Right atrium auricular region (tissue), 2 donors: ENCODE data around the gene ZKSCAN1. TPM values are rescaled to one million over a fixed set of nuclear protein-coding genes. Genes with fewer than 3 reads are reported as not detected.
"Not testable (repeated sequence)": the region's sequence is repeated elsewhere in the genome, so short reads cannot be mapped to it uniquely, and the experiment has no call there.

ENCODE experiments used
- DNase-seq: peaks from one replicate; pipeline ENCODE4 v3.0.0-alpha.2; 2019; ENCODE audit warnings: low spot score
- H3K27ac ChIP-seq, 2 donors: fragments of 200-600 bp; sonication (generic); 1 replicate in 1 of 2; 2 replicates in 1 of 2; pipeline ENCODE4 v1.5.1; 2016 to 2019
- H3K27me3 ChIP-seq, 2 donors: fragments of 200-600 bp; sonication (generic); one replicate each; pipeline versions ENCODE4 v1.5.1 to v1.6.0; 2017 to 2019
- H3K36me3 ChIP-seq: fragments of 200-600 bp; sonication (generic); one replicate; pipeline ENCODE4 v1.5.1; 2016
- H3K4me1 ChIP-seq, 2 donors: fragments of 200-600 bp; sonication (generic); one replicate each; pipeline versions ENCODE4 v1.5.1 to v1.6.0; 2017 to 2019
- H3K4me3 ChIP-seq, 2 donors: fragments of 200-600 bp; sonication (generic); 1 replicate in 1 of 2; 2 replicates in 1 of 2; pipeline ENCODE4 v1.5.1; 2017 to 2019; ENCODE audit warnings: mild to moderate bottlenecking in 1 of 2, moderate library complexity in 1 of 2
- H3K9me3 ChIP-seq, 2 donors: fragments of 200-600 bp; sonication (generic); one replicate each; pipeline ENCODE4 v1.5.1; 2019
- CTCF ChIP-seq, 2 donors: fragments of 200-600 bp; sonication (generic); IDR thresholded peaks; one replicate each; pipeline ENCODE4 v1.5.1; 2019; ENCODE audit warnings: antibody characterized with exemption in 2 of 2
- total RNA-seq, 2 donors: library from RNA; depleted of rRNA; stranded (reverse); fragments of >200 nt; gene quantifications; one replicate each; pipeline ENCODE4 v1.1.0, GENCODE V29; 2016

ZKSCAN1 gene
- total RNA-seq, 2 donors from 2014 or later: 19.8 to 20.0 TPM

GRCh38 chr7:99987846-99988245, 27.6 kb upstream of the ZKSCAN1 start:
- TF ChIP-seq CTCF (IDR thresholded peaks at IDR 0.05): no peak
- Histone ChIP-seq H3K9me3 (no peaks in the 10 kb centered on the region), H3K4me1 (peaks cover 0 to 12% of the 10 kb centered on the region in 2 donors), H3K36me3 (no peaks in the 10 kb centered on the region), H3K4me3 (no peak overlapping the region), H3K27ac (no peak overlapping the region), H3K27me3 (no peaks in the 10 kb centered on the region)
- DNase-seq: no peak

GRCh38 chr7:99990460-99990852, 24.9 kb upstream of the ZKSCAN1 start:
- no peak for DNase-seq
- no peaks in the 10 kb centered on the region for H3K9me3 ChIP-seq
- TF ChIP-seq CTCF (IDR thresholded peaks at IDR 0.05): no peak
- H3K4me1 ChIP-seq: peaks cover 0 to 20% of the 10 kb centered on the region in 2 donors
- H3K36me3 ChIP-seq: no peaks in the 10 kb centered on the region
- no peaks in the 10 kb centered on the region for H3K27me3 ChIP-seq
- peak overlapping the region in 1 of 2 donors; percentile 28 for H3K4me3 ChIP-seq
- no peak overlapping the region for H3K27ac ChIP-seq

GRCh38 chr7:99991543-99991942, 23.9 kb upstream of the ZKSCAN1 start:
- peaks cover 0 to 20% of the 10 kb centered on the region in 2 donors for H3K4me1 ChIP-seq
- DNase-seq, H3K27ac ChIP-seq, H3K4me3 ChIP-seq, H3K9me3 ChIP-seq, H3K27me3 ChIP-seq, H3K36me3 ChIP-seq: not testable (repeated sequence)

GRCh38 chr7:99992330-99993038, 22.9 kb upstream of the ZKSCAN1 start:
- DNase-seq: no peak
- Histone ChIP-seq H3K4me1 (peaks cover 0 to 27% of the 10 kb centered on the region in 2 donors), H3K36me3 (no peaks in the 10 kb centered on the region), H3K9me3 (no peaks in the 10 kb centered on the region), H3K27ac (no peak overlapping the region), H3K27me3 (no peaks in the 10 kb centered on the region), H3K4me3 (no peak overlapping the region)
- TF ChIP-seq CTCF (IDR thresholded peaks at IDR 0.05): no peak

GRCh38 chr7:99994819-99995218, 20.6 kb upstream of the ZKSCAN1 start:
- Histone ChIP-seq H3K27me3 (no peaks in the 10 kb centered on the region), H3K27ac (no peak overlapping the region), H3K4me1 (peaks cover 0 to 32% of the 10 kb centered on the region in 2 donors), H3K9me3 (no peaks in the 10 kb centered on the region), H3K4me3 (no peak overlapping the region), H3K36me3 (no peaks in the 10 kb centered on the region)
- DNase-seq: no peak
- no peak for TF ChIP-seq CTCF (IDR thresholded peaks at IDR 0.05)

GRCh38 chr7:99996755-99997544, 18.4 kb upstream of the ZKSCAN1 start:
- no peaks in the 10 kb centered on the region for H3K36me3 ChIP-seq

More at GRCh38 chr7:99996755-99997544, 18.4 kb upstream of the ZKSCAN1 start:
- no peak for TF ChIP-seq CTCF (IDR thresholded peaks at IDR 0.05)
- no peaks in the 10 kb centered on the region for H3K9me3 ChIP-seq
- H3K27ac ChIP-seq: peak overlapping the region; percentile 61 to 64
- H3K27me3 ChIP-seq: no peaks in the 10 kb centered on the region
- H3K4me1 ChIP-seq: peaks cover 0 to 20% of the 10 kb centered on the region in 2 donors
- no peak for DNase-seq
- H3K4me3 ChIP-seq: peak overlapping the region; percentile 42 to 56
